DND-41 (cell line): ENCODE data around the gene BAK1.

Experiments used
- ATAC-seq: fragments of 200-7000 bp; cut with Tn5 transposase; 3 replicates; pipeline ENCODE4 v1.9.1; 2021; ENCODE audit warnings: low read depth; ENCODE audit not compliant: insufficient read depth
- DNase-seq: peaks from one replicate; pipeline ENCODE4 v3.0.0-alpha.2; 2020
- H2AFZ ChIP-seq: 2 replicates; pipeline ENCODE4 v1.6.0; 2012; ENCODE audit warnings: low read depth, low read length
- H3K27ac ChIP-seq: 2 replicates; pipeline ENCODE4 v1.5.1; 2012; ENCODE audit warnings: low read length, inconsistent platforms
- H3K27me3 ChIP-seq: fragments of 200-600 bp; sonication (generic); 2 replicates; pipeline ENCODE4 v1.6.0; 2012; ENCODE audit warnings: low read length, mild to moderate bottlenecking, inconsistent platforms; ENCODE audit not compliant: insufficient read depth, poor library complexity
- H3K36me3 ChIP-seq: 2 replicates; pipeline ENCODE4 v1.5.1; 2012; ENCODE audit warnings: low read length, inconsistent platforms; ENCODE audit not compliant: insufficient read depth
- H3K4me1 ChIP-seq: 2 replicates; pipeline ENCODE4 v1.5.1; 2012; ENCODE audit warnings: mild to moderate bottlenecking, low read length; ENCODE audit not compliant: insufficient read depth
- H3K4me2 ChIP-seq: 2 replicates; pipeline ENCODE4 v1.6.0; 2012; ENCODE audit warnings: mild to moderate bottlenecking, moderate library complexity, low read length, inconsistent platforms; ENCODE audit not compliant: insufficient read depth
- H3K4me3 ChIP-seq, 2 experiments: fragments of 200-600 bp in 1 of 2; shearing (Covaris generic) in 1 of 2; 2 replicates each; pipeline ENCODE4 v1.5.1; 2012 to 2016; ENCODE audit warnings: inconsistent platforms in 2 of 2, low read length in 2 of 2, mild to moderate bottlenecking in 2 of 2, low read depth in 1 of 2, moderate library complexity in 1 of 2
- H3K79me2 ChIP-seq: 2 replicates; pipeline ENCODE4 v1.6.0; 2012; ENCODE audit warnings: low read length, inconsistent platforms; ENCODE audit not compliant: insufficient read depth
- H3K9ac ChIP-seq: 2 replicates; pipeline ENCODE4 v1.6.0; 2012; ENCODE audit warnings: low read depth, mild to moderate bottlenecking, inconsistent platforms, low read length, moderate library complexity
- H3K9me3 ChIP-seq: 2 replicates; pipeline ENCODE4 v1.5.1; 2012; ENCODE audit warnings: low read length, moderate library complexity, mild to moderate bottlenecking, inconsistent platforms; ENCODE audit not compliant: insufficient read depth, severe bottlenecking
- H4K20me1 ChIP-seq: 2 replicates; pipeline ENCODE4 v1.6.0; 2012; ENCODE audit warnings: low read length; ENCODE audit not compliant: insufficient read depth
- EZH2 ChIP-seq: IDR thresholded peaks from 3 replicates; pipeline ENCODE4 v1.6.1; 2012; ENCODE audit warnings: borderline replicate concordance, low read depth, mild to moderate bottlenecking, moderate library complexity, low read length, inconsistent platforms; ENCODE audit not compliant: severe bottlenecking
- TF ChIP-seq, protein P1 (sequence below): IDR thresholded peaks from 2 replicates; pipeline ENCODE4 v1.5.1; 2012; ENCODE audit warnings: borderline replicate concordance, low read length, moderate library complexity, mild to moderate bottlenecking; ENCODE audit not compliant: poor library complexity, severe bottlenecking; ENCODE audit errors: extremely low read depth

The BAK1 gene

GRCh38 chr6:33579828-33580714 lies at the start of gene BAK1:
Gene BAK1 (minus strand): TSS chr6:33580276. CDS start chr6:33577604, 2,672 bp downstream.
- H3K9ac ChIP-seq: peak within 1 kb of the TSS; percentile 64
- peaks cover 27% of the 10 kb centered on the region for H3K36me3 ChIP-seq
- H3K27me3 ChIP-seq: no peaks in the 10 kb centered on the region
- H3K9me3 ChIP-seq: no peaks in the 10 kb centered on the region
- peak within 1 kb of the TSS; percentile 92 for H3K4me2 ChIP-seq
- peak; percentile 92 for DNase-seq
- H3K79me2 ChIP-seq: peaks cover 29% of the 10 kb centered on the region
- peaks cover 10% of the 10 kb centered on the region; the same call in 1 of the 2 replicates for H4K20me1 ChIP-seq
- H3K4me1 ChIP-seq: peaks cover 33% of the 10 kb centered on the region
- peak within 1 kb of the TSS; percentile 73 for H2AFZ ChIP-seq
- H3K4me3 ChIP-seq: peak within 1 kb of the TSS; percentile 68 to 74
- TF ChIP-seq EZH2: no peak
- TF ChIP-seq, protein P1, sequence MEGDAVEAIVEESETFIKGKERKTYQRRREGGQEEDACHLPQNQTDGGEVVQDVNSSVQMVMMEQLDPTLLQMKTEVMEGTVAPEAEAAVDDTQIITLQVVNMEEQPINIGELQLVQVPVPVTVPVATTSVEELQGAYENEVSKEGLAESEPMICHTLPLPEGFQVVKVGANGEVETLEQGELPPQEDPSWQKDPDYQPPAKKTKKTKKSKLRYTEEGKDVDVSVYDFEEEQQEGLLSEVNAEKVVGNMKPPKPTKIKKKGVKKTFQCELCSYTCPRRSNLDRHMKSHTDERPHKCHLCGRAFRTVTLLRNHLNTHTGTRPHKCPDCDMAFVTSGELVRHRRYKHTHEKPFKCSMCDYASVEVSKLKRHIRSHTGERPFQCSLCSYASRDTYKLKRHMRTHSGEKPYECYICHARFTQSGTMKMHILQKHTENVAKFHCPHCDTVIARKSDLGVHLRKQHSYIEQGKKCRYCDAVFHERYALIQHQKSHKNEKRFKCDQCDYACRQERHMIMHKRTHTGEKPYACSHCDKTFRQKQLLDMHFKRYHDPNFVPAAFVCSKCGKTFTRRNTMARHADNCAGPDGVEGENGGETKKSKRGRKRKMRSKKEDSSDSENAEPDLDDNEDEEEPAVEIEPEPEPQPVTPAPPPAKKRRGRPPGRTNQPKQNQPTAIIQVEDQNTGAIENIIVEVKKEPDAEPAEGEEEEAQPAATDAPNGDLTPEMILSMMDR: peak; percentile 70
- H3K27ac ChIP-seq: peak within 1 kb of the TSS; percentile 71
- peak; percentile 98 for ATAC-seq

GRCh38 chr6:33628401-33628964 lies 48.4 kb upstream of the BAK1 start:
- Histone ChIP-seq H4K20me1 (peaks cover 58% of the 10 kb centered on the region), H3K4me3 (no peak overlapping the region), H3K4me2 (no peak overlapping the region), H3K9ac (no peak overlapping the region), H3K27me3 (no peaks in the 10 kb centered on the region), H3K27ac (no peak overlapping the region), H3K9me3 (no peaks in the 10 kb centered on the region), H2AFZ (no peak overlapping the region), H3K79me2 (peaks cover 44% of the 10 kb centered on the region), H3K36me3 (peaks cover 34% of the 10 kb centered on the region), H3K4me1 (peaks cover 21% of the 10 kb centered on the region)
- ATAC-seq: no peak
- no peak for DNase-seq
- TF ChIP-seq EZH2: no peak
- TF ChIP-seq, protein P1: no peak

DNA sequence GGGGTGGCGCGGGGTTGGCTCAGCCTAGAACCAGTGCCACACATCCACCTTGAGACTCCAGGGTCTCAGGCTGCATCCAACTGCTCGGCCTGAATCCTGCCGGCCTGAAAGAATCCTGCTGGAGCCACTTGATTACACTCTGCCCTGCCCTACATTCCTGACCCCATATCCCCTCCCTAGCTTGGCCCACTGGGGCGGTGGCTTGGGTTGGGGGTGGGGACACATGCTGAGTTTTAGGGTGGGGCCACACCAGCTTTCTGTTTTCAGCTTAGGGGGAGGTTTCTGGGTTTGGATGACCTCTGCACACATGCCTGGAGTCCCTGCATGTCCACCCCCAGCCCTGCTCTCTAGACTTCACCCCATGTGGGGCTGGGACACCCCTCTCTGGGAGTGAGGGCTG lies 47.8 kb upstream of the BAK1 start:
- DNase-seq (no peak), ATAC-seq (no peak)
- H2AFZ ChIP-seq: no peak overlapping the region
- H3K79me2 ChIP-seq: peaks cover 50% of the 10 kb centered on the region
- no peak overlapping the region for H3K4me3 ChIP-seq
- H3K27me3 ChIP-seq: no peaks in the 10 kb centered on the region
- H4K20me1 ChIP-seq: peaks cover 56% of the 10 kb centered on the region
- H3K9ac ChIP-seq: no peak overlapping the region
- H3K36me3 ChIP-seq: peaks cover 36% of the 10 kb centered on the region
- peaks cover 18% of the 10 kb centered on the region for H3K4me1 ChIP-seq
- TF ChIP-seq, protein P1: no peak
- TF ChIP-seq EZH2: no peak
- H3K4me2 ChIP-seq: no peak overlapping the region
- no peaks in the 10 kb centered on the region for H3K9me3 ChIP-seq
- H3K27ac ChIP-seq: no peak overlapping the region
